Measurements from ENCODE around the gene WDR19. TPM values are rescaled to one million over a fixed set of nuclear protein-coding genes. Genes with fewer than 3 reads are reported as not detected.
"Not testable (repeated sequence)": the region's sequence is repeated elsewhere in the genome, so short reads cannot be mapped to it uniquely, and the experiment has no call there.

Gene WDR19
- total RNA-seq, result 29.6 and 32.0 TPM in 2 replicates

GRCh38 chr4:39181905-39182638 is at the start of gene WDR19:
Gene WDR19, plus strand, starts transcription at chr4:39182529. Its CDS starts 29 bp downstream, at chr4:39182558.
- DNase-seq (ENCODE audit: low read depth), result peak; percentile 99
- peak within 1 kb of the TSS; percentile 98 for H3K4me3 ChIP-seq (ENCODE audit: low read depth, low read length)
- peak; percentile 51 for TF ChIP-seq CTCF (IDR thresholded peaks at IDR 0.05; ENCODE audit: insufficient read depth, low read depth, low read length)

- DNase-seq (ENCODE audit: low read depth), result no peak
- H3K4me3 ChIP-seq (ENCODE audit: low read depth, low read length), result no peak overlapping the region
- TF ChIP-seq CTCF (IDR thresholded peaks at IDR 0.05; ENCODE audit: insufficient read depth, low read depth, low read length), result no peak
Observed at GRCh38 chr4:39133623-39134022, 48.7 kb upstream of the WDR19 start.

- H3K4me3 ChIP-seq (ENCODE audit: low read depth, low read length), result peak overlapping the region; percentile 27
- TF ChIP-seq CTCF (IDR thresholded peaks at IDR 0.05; ENCODE audit: insufficient read depth, low read depth, low read length), result no peak
- no peak for DNase-seq (ENCODE audit: low read depth)
Observed at GRCh38 chr4:39134683-39135306, 47.5 kb upstream of the WDR19 start.

GRCh38 chr4:39138227-39138626 is 44.1 kb upstream of the WDR19 start:
- H3K4me3 ChIP-seq (ENCODE audit: low read depth, low read length); DNase-seq (ENCODE audit: low read depth): not testable (repeated sequence)

- DNase-seq (ENCODE audit: low read depth), result no peak
Observed at GRCh38 chr4:39146211-39146610, 36.1 kb upstream of the WDR19 start.

GRCh38 chr4:39154009-39154408 is 28.3 kb upstream of the WDR19 start:
- no peak overlapping the region for H3K4me3 ChIP-seq (ENCODE audit: low read depth, low read length)
- no peak for DNase-seq (ENCODE audit: low read depth)
- no peak for TF ChIP-seq CTCF (IDR thresholded peaks at IDR 0.05; ENCODE audit: insufficient read depth, low read depth, low read length)

More at GRCh38 chr4:39146211-39146610, 36.1 kb upstream of the WDR19 start:
- no peak overlapping the region for H3K4me3 ChIP-seq (ENCODE audit: low read depth, low read length)
- no peak for TF ChIP-seq CTCF (IDR thresholded peaks at IDR 0.05; ENCODE audit: insufficient read depth, low read depth, low read length)

GRCh38 chr4:39157520-39157919 is 24.8 kb upstream of the WDR19 start:
- no peak for TF ChIP-seq CTCF (IDR thresholded peaks at IDR 0.05; ENCODE audit: insufficient read depth, low read depth, low read length)
- no peak for DNase-seq (ENCODE audit: low read depth)
- no peak overlapping the region for H3K4me3 ChIP-seq (ENCODE audit: low read depth, low read length)

All from fibroblast of villous mesenchyme (primary cell).